Measurements from ENCODE around the gene C9orf78. TPM values are rescaled to one million over a fixed set of nuclear protein-coding genes. Genes with fewer than 3 reads are reported as not detected.
A peak's percentile ranks its signal among the peaks of the same experiment; 100 is the strongest.

C9orf78 gene
- total RNA-seq, 4 donors from 2014 or later, result 47.3 to 139 (median 62.6) TPM

- Histone ChIP-seq H3K27me3 (no peaks in the 10 kb centered on the region), H3K4me1 (peaks cover 25 to 55% (median 50%) of the 10 kb centered on the region in 4 donors), H3K36me3 (peaks cover 0 to 8% (median 7%) of the 10 kb centered on the region in 4 donors), H3K4me3 (no peak overlapping the region), H3K9me3 (no peaks in the 10 kb centered on the region), H3K27ac (replicated peaks in 1 of 4) (no peak overlapping the region)
- intact Hi-C loops (cut with DNase I), result no loop called here
- 81% methylated on average over 12 of the region's 12 CpGs for WGBS
- no peak for DNase-seq (ENCODE audit: extremely low spot score)
- TF ChIP-seq POLR2AphosphoS5 (IDR thresholded peaks at IDR 0.05) (no peak), POLR2A (IDR thresholded peaks at IDR 0.05; ENCODE audit: low read depth) (no peak), CTCF (IDR thresholded peaks at IDR 0.05) (no peak), EP300 (IDR thresholded peaks at IDR 0.05) (no peak)
These were observed 3.7 kb upstream of the C9orf78 start for GRCh38 chr9:129838707-129839259.

GRCh38 chr9:129836311-129837007 lies 1.4 kb upstream of the C9orf78 start:
- Histone ChIP-seq H3K4me3 (peak overlapping the region; percentile 90 to 98 (median 94)), H3K9me3 (no peaks in the 10 kb centered on the region), H3K4me1 (peaks cover 26 to 62% (median 55%) of the 10 kb centered on the region in 4 donors), H3K36me3 (peaks cover 6 to 19% (median 15%) of the 10 kb centered on the region in 4 donors), H3K27ac (replicated peaks in 1 of 4) (peak overlapping the region; percentile 92 to 98 (median 97)), H3K27me3 (no peaks in the 10 kb centered on the region)
- TF ChIP-seq POLR2AphosphoS5 (IDR thresholded peaks at IDR 0.05) (no peak), EP300 (IDR thresholded peaks at IDR 0.05) (no peak), POLR2A (IDR thresholded peaks at IDR 0.05; ENCODE audit: low read depth) (no peak), CTCF (IDR thresholded peaks at IDR 0.05) (no peak)
- WGBS, result 25% methylated on average over 16 of the region's 16 CpGs
- DNase-seq (ENCODE audit: extremely low spot score), result no peak
- intact Hi-C loops (cut with DNase I), result no loop called here

- peak overlapping the region; percentile 92 to 98 (median 97) for H3K27ac ChIP-seq (replicated peaks in 1 of 4)
- peak overlapping the region; percentile 90 to 98 (median 94) for H3K4me3 ChIP-seq
- H3K36me3 ChIP-seq, result peaks cover 13 to 25% (median 21%) of the 10 kb centered on the region in 4 donors
- WGBS, result 0% methylated on average over 13 of the region's 19 CpGs
- no peaks in the 10 kb centered on the region for H3K9me3 ChIP-seq
- H3K4me1 ChIP-seq, result peaks cover 26 to 62% (median 55%) of the 10 kb centered on the region in 4 donors
- no peaks in the 10 kb centered on the region for H3K27me3 ChIP-seq
- no peak for DNase-seq (ENCODE audit: extremely low spot score)
- TF ChIP-seq POLR2AphosphoS5 (IDR thresholded peaks at IDR 0.05) (no peak), CTCF (IDR thresholded peaks at IDR 0.05) (no peak), POLR2A (IDR thresholded peaks at IDR 0.05; ENCODE audit: low read depth) (no peak), EP300 (IDR thresholded peaks at IDR 0.05) (no peak)
- intact Hi-C loops (cut with DNase I), result no loop called here
These were observed 767 bp upstream of the C9orf78 start for GRCh38 chr9:129835860-129836223.

DNA sequence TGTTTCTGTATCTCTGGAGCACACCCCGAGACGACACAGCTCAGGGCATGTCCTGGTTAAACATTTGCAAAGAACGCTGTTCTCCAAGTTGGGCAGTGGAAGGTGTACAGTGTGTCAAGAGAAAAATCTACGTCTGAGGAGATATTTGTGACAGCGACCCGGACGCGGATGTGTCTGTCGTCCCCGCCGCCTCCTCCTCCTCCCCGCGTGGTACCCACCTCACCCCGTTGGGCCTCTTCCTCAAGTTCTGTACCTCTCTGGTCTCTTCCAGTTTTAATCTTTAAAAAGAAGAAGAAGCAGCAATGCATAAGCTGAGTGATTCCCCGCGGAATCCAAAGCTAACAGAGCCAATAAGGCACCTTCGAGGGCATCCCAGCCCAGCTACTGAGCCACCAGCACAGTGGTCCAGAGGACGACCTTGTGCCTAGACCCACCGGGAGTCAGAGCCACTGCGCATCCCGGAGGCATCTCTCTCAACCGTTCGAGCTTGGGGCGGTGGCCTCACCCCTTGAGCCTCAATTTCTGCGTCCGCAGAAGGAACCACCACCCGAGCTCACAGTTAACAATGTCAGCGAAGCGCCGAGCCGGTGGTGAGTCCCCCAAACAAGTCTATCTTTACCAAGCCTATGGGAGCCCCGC lies 467 bp downstream of the C9orf78 start:
- TF ChIP-seq POLR2AphosphoS5 (IDR thresholded peaks at IDR 0.05) (no peak), EP300 (IDR thresholded peaks at IDR 0.05) (no peak), CTCF (IDR thresholded peaks at IDR 0.05) (no peak), POLR2A (IDR thresholded peaks at IDR 0.05; ENCODE audit: low read depth) (no peak)
- WGBS, result 4% methylated on average over 24 of the region's 32 CpGs
- peaks cover 23 to 56% (median 48%) of the 10 kb centered on the region in 4 donors for H3K4me1 ChIP-seq

More for the DNA sequence above, 467 bp downstream of the C9orf78 start:
- no peak for DNase-seq (ENCODE audit: extremely low spot score)
- Histone ChIP-seq H3K9me3 (no peaks in the 10 kb centered on the region), H3K27ac (replicated peaks in 1 of 4) (peak overlapping the region; percentile 92 to 98 (median 97)), H3K27me3 (no peaks in the 10 kb centered on the region), H3K36me3 (peaks cover 24 to 37% (median 33%) of the 10 kb centered on the region in 4 donors), H3K4me3 (peak overlapping the region; percentile 90 to 98 (median 94))
- intact Hi-C loops (cut with DNase I), result no loop called here
